Right atrium auricular region (tissue), 2 donors: ENCODE data around the gene SRGAP1. TPM values are rescaled to one million over a fixed set of nuclear protein-coding genes. Genes with fewer than 3 reads are reported as not detected.
"Not testable (repeated sequence)": the region's sequence is repeated elsewhere in the genome, so short reads cannot be mapped to it uniquely, and the experiment has no call there.

Experiments used
- DNase-seq: peaks from one replicate; pipeline ENCODE4 v3.0.0-alpha.2; 2019; ENCODE audit warnings: low spot score
- H3K27ac ChIP-seq, 2 donors: fragments of 200-600 bp; sonication (generic); 1 replicate in 1 of 2; 2 replicates in 1 of 2; pipeline ENCODE4 v1.5.1; 2016 to 2019
- H3K27me3 ChIP-seq, 2 donors: fragments of 200-600 bp; sonication (generic); one replicate each; pipeline versions ENCODE4 v1.5.1 to v1.6.0; 2017 to 2019
- H3K36me3 ChIP-seq: fragments of 200-600 bp; sonication (generic); one replicate; pipeline ENCODE4 v1.5.1; 2016
- H3K4me1 ChIP-seq, 2 donors: fragments of 200-600 bp; sonication (generic); one replicate each; pipeline versions ENCODE4 v1.5.1 to v1.6.0; 2017 to 2019
- H3K4me3 ChIP-seq, 2 donors: fragments of 200-600 bp; sonication (generic); 1 replicate in 1 of 2; 2 replicates in 1 of 2; pipeline ENCODE4 v1.5.1; 2017 to 2019; ENCODE audit warnings: mild to moderate bottlenecking in 1 of 2, moderate library complexity in 1 of 2
- H3K9me3 ChIP-seq, 2 donors: fragments of 200-600 bp; sonication (generic); one replicate each; pipeline ENCODE4 v1.5.1; 2019
- total RNA-seq, 2 donors: library from RNA; depleted of rRNA; stranded (reverse); fragments of >200 nt; gene quantifications; one replicate each; pipeline ENCODE4 v1.1.0, GENCODE V29; 2016
- TF ChIP-seq, protein P1 (sequence below), 2 donors: fragments of 200-600 bp; sonication (generic); IDR thresholded peaks; one replicate each; pipeline ENCODE4 v1.5.1; 2019; ENCODE audit warnings: antibody characterized with exemption in 2 of 2

Gene SRGAP1
- total RNA-seq, 2 donors from 2014 or later = 1.4 to 3.3 TPM

DNA sequence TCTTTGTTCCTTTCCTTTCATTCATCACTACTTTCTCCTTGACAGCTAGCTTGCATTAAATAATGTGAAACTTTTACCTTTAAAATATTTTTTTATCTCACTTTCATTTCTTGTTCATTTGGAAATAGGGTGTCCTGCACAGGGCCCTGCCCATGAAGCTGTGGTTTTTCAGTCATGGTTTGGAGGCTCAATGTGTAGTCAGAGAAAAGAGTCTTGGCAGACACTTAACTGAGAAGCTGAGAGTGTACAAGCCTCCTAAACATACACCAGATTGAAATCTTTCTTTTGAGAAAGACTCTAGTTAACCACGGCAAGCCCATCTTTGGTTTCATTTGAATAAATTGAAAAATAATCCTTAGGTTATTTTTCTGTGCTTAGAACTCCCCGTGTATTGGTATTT lies 303.4 kb downstream of the SRGAP1 start:
- TF ChIP-seq, protein P1, sequence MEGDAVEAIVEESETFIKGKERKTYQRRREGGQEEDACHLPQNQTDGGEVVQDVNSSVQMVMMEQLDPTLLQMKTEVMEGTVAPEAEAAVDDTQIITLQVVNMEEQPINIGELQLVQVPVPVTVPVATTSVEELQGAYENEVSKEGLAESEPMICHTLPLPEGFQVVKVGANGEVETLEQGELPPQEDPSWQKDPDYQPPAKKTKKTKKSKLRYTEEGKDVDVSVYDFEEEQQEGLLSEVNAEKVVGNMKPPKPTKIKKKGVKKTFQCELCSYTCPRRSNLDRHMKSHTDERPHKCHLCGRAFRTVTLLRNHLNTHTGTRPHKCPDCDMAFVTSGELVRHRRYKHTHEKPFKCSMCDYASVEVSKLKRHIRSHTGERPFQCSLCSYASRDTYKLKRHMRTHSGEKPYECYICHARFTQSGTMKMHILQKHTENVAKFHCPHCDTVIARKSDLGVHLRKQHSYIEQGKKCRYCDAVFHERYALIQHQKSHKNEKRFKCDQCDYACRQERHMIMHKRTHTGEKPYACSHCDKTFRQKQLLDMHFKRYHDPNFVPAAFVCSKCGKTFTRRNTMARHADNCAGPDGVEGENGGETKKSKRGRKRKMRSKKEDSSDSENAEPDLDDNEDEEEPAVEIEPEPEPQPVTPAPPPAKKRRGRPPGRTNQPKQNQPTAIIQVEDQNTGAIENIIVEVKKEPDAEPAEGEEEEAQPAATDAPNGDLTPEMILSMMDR (IDR thresholded peaks at IDR 0.05) = no peak
- H3K27ac ChIP-seq = no peak overlapping the region
- no peaks in the 10 kb centered on the region for H3K4me1 ChIP-seq
- no peak overlapping the region for H3K4me3 ChIP-seq
- H3K9me3 ChIP-seq = no peaks in the 10 kb centered on the region
- H3K36me3 ChIP-seq = peaks cover 6% of the 10 kb centered on the region
- H3K27me3 ChIP-seq = no peaks in the 10 kb centered on the region
- DNase-seq = no peak

DNA sequence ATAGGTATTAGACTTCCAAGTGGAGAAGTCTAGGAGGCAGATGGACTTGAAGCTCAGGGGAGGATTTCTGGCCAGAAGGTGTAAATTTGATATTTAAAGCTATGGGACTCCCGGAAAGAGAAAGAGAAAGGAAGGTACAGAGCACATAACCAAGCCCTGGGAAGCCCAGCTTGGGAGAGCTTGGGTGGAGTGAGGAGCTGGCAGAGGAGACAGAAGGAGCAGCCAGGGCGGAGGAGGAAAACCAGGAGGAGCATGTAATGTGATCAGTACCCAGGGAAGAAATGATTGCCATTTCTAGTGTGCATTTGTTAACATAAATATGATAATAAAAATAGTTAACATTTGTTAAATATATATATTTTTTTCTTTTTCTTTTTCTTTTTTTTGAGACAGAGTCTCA lies 310.2 kb downstream of the SRGAP1 start:
- Histone ChIP-seq H3K27ac (no peak overlapping the region), H3K4me1 (no peaks in the 10 kb centered on the region), H3K27me3 (no peaks in the 10 kb centered on the region), H3K9me3 (no peaks in the 10 kb centered on the region), H3K36me3 (no peaks in the 10 kb centered on the region), H3K4me3 (no peak overlapping the region)
- TF ChIP-seq, protein P1 (IDR thresholded peaks at IDR 0.05) = no peak
- DNase-seq = no peak

DNA sequence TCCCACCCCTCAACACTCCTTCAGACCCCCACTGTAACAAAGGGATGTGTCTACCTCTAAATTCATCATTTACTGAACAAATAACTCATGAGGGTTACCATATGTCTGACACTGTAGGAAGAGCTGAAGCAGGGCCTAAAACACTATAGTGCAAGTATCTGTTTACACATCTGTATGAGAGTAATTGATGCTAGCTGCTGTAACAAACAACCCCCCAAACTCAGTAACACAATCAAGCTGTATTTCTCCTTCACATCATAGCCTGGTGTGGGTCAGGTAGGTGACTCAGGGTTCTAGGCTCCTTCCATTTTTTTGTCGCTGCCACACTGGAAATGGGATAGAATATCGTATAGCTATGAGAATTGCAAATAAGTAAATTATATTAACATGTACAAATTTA lies 312.6 kb downstream of the SRGAP1 start:
- Histone ChIP-seq H3K4me1 (no peaks in the 10 kb centered on the region), H3K27me3 (no peaks in the 10 kb centered on the region), H3K36me3 (no peaks in the 10 kb centered on the region), H3K27ac (no peak overlapping the region), H3K4me3 (no peak overlapping the region), H3K9me3 (no peaks in the 10 kb centered on the region)
- TF ChIP-seq, protein P1 (IDR thresholded peaks at IDR 0.05) = no peak
- no peak for DNase-seq

DNA sequence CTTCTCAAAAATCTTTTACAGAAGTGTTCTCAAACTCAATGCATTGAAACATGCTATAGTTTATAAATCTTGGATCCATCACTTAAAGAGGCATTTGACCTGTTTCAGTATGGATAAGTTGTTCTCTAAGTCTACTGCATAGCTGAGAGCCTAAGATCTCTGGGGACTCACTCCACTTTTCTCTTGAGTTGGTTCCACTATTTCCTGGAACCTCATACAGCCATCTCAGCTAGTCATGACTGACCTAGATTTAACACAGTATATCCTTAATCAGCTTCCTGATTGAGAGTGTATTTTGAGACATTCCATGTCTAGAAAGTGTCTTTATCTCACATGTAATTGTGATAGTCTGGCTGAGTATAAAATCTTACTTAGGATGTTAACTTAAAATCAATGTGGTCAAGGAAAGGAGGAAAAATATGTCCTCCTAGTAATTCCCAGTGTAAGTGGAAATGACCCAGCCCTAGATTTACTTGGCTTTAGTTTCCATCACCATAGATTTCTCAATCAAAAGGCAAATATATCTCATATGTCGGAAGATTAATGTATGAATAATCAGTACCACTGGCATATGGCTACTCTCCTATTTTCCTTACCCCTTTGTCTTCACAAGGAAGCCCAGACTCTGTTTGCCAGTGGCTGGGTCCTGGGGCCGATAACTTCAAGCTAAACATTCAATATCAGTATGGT lies 315.7 kb downstream of the SRGAP1 start:
- Histone ChIP-seq H3K4me3 (no peak overlapping the region), H3K4me1 (no peaks in the 10 kb centered on the region), H3K27me3 (no peaks in the 10 kb centered on the region), H3K27ac (no peak overlapping the region), H3K36me3 (no peaks in the 10 kb centered on the region), H3K9me3 (no peaks in the 10 kb centered on the region)
- TF ChIP-seq, protein P1 (IDR thresholded peaks at IDR 0.05) = no peak
- no peak for DNase-seq

DNA sequence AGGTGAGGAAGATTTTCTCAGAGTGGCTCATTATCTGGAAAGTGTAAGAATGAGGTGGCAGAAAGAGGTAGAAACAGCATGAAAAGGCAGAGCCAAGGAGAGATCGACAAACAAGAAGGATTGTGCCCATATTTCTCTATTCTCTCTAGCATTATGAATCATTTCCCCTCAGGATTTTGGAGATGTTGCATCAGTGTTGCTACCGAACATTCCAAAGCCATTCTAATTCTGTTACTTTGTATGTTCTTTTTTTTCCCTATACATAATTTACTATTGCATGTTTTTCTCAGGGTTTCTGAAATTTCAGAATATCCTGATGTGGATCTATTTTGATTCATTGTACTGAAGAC lies 316.2 kb downstream of the SRGAP1 start:
- no peaks in the 10 kb centered on the region for H3K4me1 ChIP-seq
- H3K27ac ChIP-seq = no peak overlapping the region
- no peaks in the 10 kb centered on the region for H3K36me3 ChIP-seq
- DNase-seq = no peak
- no peaks in the 10 kb centered on the region for H3K9me3 ChIP-seq
- H3K4me3 ChIP-seq = no peak overlapping the region
- TF ChIP-seq, protein P1 (IDR thresholded peaks at IDR 0.05) = no peak
- H3K27me3 ChIP-seq = no peaks in the 10 kb centered on the region

DNA sequence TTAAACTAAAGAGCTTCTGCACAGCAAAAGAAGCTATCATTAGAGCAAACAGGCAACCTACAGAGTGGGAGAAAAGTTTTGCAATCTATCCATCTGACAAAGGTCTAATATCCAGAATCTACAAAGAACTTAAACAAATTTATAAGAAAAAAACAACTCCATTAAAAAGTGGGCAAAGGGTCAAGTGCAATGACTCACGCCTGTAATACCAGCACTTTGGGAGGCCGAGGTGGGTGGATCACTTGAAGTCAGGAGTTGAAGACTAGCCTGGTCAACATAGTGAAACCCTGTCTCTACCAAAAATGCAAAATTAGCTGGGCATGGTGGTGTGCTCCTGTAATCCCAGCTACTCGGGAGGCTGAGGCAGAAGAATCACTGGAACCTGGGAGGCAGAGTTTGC lies 322.1 kb downstream of the SRGAP1 start:
- H3K36me3 ChIP-seq, DNase-seq, H3K9me3 ChIP-seq, H3K4me3 ChIP-seq, H3K27me3 ChIP-seq, H3K27ac ChIP-seq, H3K4me1 ChIP-seq: not testable (repeated sequence)

DNA sequence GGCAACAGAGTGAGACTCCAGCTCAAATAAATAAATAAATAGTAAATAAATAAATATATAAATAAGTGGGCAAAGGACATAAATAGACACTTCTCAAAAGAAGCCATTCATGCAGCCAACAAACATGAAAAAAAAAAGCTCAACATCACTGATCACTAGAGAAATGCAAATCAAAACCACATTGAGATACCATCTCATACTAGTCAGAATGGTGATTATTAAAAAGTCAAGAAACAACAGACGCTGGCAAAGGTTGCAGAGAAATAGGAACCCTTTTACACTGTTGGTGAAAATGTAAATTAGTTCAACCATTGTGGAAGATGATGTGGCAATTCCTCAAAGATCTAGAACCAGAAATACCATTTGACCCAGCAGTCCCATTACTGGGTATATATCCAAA lies 322.5 kb downstream of the SRGAP1 start:
- H3K9me3 ChIP-seq, H3K27me3 ChIP-seq, DNase-seq, H3K4me3 ChIP-seq, H3K36me3 ChIP-seq, H3K4me1 ChIP-seq, H3K27ac ChIP-seq: not testable (repeated sequence)
